Hippocampal formation (tissue), 2 donors: ENCODE measurements around the gene APOC1.
"Not testable (repeated sequence)": the region's sequence is repeated elsewhere in the genome, so short reads cannot be mapped to it uniquely, and the experiment has no call there.

ENCODE experiments used
- DNase-seq, 2 donors: peaks; one replicate each; lab custom pipeline; 2025; lab: John Stamatoyannopoulos, UW

APOC1 gene

GRCh38 chr19:44889830-44890365 is 24.5 kb upstream of the APOC1 start:
- no peak for DNase-seq

GRCh38 chr19:44890366-44891015 is 23.9 kb upstream of the APOC1 start:
- peak; percentile 100 for DNase-seq

DNA sequence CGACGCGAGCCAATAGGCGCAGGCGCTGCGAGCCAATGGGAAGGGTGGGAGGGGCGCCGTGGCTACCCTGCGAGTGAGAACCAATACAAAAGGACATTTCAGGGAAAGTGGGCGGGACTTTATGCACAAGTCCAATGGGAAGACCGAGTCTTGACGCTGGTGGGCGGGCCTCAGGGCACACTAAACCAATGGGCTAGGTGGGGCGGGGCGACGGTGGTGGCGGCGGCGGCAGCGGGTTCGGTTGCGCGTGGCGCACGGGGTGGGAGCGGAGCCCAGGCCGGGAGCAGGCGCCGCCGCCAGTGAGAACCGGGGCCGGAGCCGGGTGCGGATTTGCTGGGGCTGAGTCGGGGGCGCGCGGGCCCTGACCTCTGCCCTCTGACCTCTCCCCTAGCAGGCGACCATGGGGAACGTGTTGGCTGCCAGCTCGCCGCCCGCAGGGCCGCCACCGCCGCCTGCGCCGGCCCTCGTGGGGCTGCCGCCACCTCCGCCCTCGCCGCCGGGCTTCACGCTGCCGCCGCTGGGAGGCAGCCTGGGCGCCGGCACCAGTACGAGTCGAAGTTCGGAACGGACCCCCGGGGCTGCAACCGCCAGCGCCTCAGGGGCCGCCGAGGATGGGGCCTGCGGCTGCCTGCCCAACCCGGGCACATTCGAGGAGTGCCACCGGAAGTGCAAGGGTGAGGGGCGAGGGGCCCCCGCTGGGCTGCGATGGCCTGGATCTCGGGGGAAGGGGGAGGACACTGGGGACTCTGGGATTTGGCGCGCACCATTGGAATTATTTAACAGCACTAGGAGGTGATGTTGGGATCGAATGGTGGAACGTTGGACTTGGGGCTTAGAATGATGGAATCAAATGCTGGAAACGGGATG is 23.2 kb upstream of the APOC1 start, which contains the start of gene TOMM40:
TOMM40 (plus strand) TSS at position 239 of the 867 bp plus-strand sequence; CDS start at position 401, 162 bp downstream.
- DNase-seq, result peak in 1 of 2 donors; percentile 100

- no peak for DNase-seq
These were observed 21.5 kb upstream of the APOC1 start for GRCh38 chr19:44892932-44893331.

DNA sequence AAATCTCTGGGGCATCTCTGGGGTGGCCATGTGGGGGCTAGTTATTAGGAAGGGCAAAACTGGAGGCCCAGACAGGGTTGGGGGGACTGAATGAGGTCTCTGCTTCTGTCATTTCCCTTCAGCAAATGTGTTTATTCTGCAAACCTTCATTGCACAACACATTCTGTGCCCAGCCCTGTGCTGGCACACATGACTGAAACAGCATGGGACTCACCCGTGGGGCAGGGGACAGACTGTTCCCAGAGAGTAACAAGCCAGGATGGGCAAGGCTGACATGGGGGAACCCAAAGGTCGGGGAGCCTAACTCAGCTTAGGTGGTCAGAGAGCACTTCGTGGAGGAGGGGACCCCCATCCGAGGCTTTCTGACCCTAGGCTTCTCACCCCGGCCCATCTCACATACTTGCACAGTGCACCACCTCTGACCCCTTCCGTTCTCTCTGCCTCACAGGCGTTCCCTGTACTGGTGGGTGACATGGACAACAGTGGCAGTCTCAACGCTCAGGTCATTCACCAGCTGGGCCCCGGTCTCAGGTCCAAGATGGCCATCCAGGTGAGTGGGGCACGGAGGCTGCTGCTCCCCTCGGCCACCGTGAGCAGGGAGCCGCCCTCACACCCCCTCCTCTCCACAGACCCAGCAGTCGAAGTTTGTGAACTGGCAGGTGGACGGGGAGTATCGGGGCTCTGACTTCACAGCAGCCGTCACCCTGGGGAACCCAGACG is 20.9 kb upstream of the APOC1 start:
- DNase-seq, result no peak

DNA sequence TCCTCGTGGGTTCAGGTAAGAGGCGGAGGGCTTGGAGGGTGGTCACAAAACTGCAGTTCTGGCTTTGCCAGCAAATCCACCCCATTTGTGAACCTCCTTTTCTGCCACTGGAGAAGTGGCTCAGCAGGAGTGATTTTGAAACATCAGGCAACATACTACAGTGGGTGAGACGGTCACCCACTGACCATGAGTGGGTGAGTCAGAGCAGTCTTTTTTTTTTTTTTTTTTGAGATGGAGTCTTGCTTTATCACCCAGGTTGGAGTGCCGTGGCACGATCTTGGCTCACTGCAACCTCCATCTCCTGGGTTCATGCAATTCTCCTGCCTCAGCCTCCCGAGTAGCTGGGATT is 20.4 kb upstream of the APOC1 start:
- DNase-seq, result no peak

- DNase-seq, result no peak
These were observed 19.5 kb upstream of the APOC1 start for GRCh38 chr19:44894946-44895345.

GRCh38 chr19:44897835-44898234 is 16.6 kb upstream of the APOC1 start:
- DNase-seq, result no peak

DNA sequence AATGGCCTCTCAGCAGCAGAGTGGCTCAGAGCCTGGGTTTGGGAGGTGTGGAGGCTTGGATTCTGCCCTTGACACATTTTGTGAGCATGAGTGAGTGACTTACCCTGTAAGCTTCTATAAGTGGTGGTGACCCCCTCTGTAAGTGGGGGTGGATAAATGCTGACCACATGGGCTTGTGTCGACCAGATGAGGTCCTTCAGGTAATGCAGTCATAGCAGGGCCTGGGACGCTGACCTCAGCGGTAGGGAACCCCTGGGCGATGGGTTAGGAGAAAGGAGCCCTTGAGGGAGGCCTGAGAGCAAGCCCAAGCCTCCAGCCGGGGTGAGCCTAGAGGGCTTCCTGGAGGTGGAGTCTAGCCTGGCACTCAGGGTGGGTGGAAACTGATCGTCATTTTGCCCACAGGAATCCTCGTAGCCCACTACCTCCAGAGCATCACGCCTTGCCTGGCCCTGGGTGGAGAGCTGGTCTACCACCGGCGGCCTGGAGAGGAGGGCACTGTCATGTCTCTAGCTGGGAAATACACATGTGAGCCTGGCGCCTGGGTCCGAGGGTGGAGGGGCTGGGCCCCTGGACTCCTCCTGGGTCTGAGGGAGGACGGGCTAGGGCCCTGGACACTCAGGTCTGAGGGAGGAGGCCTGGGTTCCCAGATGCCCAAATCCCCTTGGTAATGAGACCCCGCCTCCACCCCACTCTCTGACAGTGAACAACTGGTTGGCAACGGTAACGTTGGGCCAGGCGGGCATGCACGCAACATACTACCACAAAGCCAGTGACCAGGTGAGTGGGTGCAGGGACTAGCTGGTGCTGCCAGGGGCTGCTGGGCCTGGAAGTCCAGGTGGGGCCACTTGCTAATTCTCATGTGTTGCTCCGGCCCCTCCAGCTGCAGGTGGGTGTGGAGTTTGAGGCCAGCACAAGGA is 13.8 kb upstream of the APOC1 start:
- no peak for DNase-seq

- DNase-seq, result no peak
These were observed 11.2 kb upstream of the APOC1 start for GRCh38 chr19:44903216-44903601.

DNA sequence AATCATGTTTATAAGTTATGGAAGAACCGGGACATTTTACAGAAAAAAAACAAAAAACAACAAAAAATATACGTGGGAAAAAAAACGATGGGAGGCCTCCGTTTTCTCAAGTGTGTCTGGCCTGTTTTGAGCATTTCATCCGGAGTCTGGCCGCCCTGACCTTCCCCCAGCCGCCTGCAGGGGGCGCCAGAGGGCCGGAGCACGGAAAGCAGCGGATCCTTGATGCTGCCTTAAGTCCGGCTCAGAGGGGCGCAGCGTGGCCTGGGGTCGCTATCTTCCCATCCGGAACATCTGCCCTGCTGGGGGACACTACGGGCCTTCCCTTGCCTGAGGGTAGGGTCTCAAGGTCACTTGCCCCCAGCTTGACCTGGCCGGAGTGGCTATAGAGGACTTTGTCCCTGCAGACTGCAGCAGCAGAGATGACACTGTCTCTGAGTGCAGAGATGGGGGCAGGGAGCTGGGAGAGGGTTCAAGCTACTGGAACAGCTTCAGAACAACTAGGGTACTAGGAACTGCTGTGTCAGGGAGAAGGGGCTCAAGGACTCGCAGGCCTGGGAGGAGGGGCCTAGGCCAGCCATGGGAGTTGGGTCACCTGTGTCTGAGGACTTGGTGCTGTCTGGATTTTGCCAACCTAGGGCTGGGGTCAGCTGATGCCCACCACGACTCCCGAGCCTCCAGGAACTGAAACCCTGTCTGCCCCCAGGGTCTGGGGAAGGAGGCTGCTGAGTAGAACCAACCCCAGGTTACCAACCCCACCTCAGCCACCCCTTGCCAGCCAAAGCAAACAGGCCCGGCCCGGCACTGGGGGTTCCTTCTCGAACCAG is 10.6 kb upstream of the APOC1 start:
- DNase-seq, result peak in 1 of 2 donors; percentile 61

- DNase-seq, result no peak
These were observed 9.9 kb upstream of the APOC1 start for GRCh38 chr19:44904426-44904994.

- peak in 1 of 2 donors; percentile 63 for DNase-seq
These were observed 8.8 kb upstream of the APOC1 start, which contains the start of gene APOE for GRCh38 chr19:44905437-44906160. Gene APOE (plus strand): TSS chr19:44905796. CDS start chr19:44906625, 829 bp downstream.

DNA sequence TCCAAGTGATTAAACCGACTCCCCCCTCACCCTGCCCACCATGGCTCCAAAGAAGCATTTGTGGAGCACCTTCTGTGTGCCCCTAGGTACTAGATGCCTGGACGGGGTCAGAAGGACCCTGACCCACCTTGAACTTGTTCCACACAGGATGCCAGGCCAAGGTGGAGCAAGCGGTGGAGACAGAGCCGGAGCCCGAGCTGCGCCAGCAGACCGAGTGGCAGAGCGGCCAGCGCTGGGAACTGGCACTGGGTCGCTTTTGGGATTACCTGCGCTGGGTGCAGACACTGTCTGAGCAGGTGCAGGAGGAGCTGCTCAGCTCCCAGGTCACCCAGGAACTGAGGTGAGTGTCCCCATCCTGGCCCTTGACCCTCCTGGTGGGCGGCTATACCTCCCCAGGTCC is 6.8 kb upstream of the APOC1 start:
- DNase-seq, result no peak

- no peak for DNase-seq
These were observed 6.2 kb upstream of the APOC1 start for GRCh38 chr19:44908074-44908835.

DNA sequence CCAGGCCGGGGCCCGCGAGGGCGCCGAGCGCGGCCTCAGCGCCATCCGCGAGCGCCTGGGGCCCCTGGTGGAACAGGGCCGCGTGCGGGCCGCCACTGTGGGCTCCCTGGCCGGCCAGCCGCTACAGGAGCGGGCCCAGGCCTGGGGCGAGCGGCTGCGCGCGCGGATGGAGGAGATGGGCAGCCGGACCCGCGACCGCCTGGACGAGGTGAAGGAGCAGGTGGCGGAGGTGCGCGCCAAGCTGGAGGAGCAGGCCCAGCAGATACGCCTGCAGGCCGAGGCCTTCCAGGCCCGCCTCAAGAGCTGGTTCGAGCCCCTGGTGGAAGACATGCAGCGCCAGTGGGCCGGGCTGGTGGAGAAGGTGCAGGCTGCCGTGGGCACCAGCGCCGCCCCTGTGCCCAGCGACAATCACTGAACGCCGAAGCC is 5.6 kb upstream of the APOC1 start:
- DNase-seq, result no peak

DNA sequence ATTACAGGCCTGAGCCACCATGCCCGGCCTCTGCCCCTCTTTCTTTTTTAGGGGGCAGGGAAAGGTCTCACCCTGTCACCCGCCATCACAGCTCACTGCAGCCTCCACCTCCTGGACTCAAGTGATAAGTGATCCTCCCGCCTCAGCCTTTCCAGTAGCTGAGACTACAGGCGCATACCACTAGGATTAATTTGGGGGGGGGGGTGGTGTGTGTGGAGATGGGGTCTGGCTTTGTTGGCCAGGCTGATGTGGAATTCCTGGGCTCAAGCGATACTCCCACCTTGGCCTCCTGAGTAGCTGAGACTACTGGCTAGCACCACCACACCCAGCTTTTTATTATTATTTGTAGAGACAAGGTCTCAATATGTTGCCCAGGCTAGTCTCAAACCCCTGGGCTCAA is 4.6 kb upstream of the APOC1 start:
- DNase-seq, result no peak

GRCh38 chr19:44911896-44912295 is 2.5 kb upstream of the APOC1 start:
- DNase-seq, result not testable (repeated sequence)
